NCI-H2081 (cell line): ENCODE measurements around the gene HOXB7.

Experiments
- DNase-seq, 2 experiments: peaks; one replicate each; lab custom pipeline; 2025; lab: John Stamatoyannopoulos, UW

HOXB7 gene

DNA sequence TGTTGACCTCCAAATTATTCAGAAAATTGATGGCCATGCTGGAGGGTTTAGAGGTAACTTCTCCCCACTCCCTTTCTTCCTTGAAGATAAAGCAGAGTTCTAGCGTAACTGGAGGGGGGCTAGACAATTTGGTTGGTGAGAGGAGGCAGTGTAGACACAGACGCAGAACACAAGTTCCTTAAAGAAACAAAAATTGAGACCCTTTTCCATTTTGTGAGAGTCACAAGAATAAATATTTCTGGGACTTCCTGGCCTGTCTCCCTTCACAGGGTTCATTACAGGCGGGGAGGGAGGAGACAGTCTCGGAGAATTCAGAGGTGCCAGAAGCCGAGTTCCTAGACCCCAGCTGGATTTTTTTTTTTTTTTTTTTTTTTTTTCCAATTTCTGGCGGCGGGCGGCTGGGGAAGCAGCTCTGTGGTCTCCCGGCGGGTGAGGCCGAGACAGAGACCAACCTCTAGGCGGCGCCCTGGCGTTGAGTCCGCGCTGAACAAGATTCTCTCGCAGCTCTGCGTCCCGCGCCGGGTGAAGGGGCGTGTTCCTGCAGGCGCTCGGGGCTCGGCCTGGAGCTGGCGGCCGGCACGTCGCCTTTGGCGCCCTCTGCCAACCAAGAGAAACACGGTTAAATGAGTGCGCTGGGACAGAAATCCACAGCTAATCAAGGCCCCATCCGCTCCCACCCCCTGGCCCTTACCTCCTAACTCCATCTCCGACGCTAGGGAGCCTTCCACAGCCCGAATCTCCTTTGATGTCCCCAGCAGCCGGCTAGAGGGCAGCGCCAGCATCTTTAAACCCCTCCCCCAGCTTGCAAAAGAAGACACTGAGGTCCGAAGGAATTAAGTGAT is 25.6 kb upstream of the HOXB7 start:
- DNase-seq, result peak; percentile 75 to 76

DNA sequence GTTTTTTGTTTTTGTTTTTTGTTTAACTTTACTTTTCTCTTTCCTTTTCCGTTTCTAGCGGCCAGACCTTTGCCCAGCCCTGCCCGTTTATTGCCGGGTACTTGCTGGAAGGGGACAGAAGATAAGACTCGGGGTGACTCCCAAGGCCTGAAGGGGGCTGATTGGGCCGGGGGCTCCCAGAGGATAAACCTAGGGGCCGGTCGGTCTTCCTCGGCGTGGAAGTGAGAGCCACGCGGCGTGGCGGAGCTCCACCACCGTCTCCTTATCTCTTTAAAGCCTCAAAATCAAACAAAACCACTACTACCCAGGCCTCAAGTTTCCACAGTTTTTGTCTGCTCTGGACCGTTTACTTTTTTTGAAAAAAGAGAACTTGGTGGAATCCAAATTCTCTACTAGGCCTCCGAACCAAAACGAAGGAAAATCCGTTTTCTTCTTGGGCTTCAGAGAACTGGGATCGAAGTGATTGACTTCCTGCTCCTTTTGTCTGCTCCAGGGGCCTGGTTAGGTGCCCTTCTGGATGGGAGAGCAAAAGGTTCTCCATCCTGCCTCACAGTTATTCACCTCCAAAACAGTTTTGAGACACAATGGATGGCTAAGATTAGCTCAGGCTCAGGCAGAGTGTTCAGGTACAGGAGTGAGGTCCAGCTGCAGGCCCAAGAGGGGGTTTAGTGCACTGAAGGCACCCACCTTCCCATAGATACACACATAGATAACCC is 23.8 kb upstream of the HOXB7 start:
- DNase-seq, result no peak

DNA sequence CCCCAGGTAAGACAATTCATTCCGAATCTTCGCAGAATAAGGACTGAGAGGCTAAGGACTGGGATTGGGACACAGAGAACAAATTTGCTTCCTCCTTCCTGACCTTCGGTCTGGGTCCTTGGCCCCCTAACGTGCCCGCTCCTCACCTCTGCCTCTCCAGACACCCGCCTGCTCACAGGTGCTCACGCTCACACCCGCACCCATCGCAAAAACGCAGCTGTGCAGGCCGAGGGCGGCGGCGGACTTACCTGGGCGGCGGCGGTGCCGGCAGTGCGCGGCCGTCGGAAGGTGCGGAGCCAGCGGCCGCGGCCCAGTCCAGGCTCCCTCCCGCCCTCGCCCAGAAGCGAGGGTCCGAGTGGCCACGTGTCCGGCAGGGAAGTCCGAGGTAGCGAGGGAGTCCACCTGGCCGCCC is 22.5 kb upstream of the HOXB7 start:
- no peak for DNase-seq

DNA sequence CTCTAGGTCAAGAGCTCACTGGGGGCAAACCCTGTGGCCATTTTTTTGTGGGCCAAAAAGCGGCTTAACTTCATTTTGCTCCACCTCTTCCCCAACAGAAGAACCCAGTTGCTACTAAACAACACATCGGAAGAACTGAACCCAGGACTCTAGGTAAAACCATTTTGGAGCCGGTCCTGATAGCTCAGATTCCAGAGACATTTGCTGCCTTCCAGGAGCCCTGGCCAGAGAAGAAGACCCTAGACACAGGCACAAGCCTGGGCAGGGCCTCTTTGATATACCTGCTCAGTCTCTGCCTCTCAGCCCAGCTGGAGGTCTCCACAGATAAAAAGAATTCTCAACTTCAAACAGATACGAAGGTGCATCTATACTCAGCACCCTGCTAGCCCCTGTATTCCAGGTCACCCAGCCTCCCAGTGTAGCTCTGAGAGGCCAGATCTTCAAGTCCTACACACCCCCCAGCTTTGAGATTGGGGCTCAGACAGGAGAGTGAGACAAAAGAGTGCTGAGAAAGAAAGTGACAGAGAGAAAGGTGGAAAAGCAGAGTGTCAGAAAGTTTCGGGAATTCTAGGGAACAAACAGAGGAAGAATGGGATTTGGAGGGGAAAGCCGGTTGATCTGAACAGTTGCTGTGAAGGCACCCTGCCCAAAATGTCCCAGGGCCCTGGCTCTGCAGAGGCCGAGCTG is 21.9 kb upstream of the HOXB7 start:
- DNase-seq, result no peak

DNA sequence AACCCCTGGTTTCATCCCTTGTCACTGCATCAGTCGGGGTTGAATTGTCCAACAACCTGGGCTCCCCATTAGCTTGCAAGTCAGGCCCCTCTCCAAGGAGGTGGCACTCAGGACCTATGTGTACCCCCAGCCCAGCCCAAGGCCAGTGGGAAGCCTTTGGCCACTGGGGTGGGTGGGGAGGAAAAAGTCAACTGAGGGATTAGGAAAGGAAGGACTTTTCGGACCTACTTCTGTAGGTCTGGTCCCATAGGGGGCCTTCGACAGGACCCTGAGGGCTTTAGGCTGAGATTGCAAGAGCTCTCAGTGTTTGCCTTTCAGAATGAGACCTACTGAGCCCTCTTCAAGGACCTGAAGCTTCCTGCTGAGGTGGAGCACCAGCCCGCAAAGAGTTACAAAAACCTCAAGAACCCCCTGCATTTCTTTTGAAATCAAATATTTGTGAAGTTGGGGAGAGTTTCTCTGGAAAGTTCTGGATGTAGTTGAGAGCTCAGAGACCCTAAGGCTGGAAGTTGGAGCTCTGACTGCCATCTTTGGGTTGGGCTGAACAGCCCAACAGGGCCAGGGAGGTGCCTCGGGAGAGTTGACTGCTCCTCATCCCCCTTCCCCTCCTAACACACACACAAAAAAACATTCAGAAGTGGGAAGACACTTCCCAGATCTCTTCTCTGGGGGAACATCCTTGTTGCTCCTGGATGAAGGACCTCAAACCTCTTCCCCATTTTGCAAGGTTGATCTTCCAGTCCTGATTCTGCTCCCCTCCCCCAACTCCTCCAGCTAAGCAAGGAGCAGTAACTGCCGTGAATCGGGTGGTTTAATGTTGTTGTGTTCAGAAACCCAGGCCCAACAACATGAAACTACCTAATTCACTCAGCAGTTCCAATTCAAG is 21.1 kb upstream of the HOXB7 start:
- DNase-seq, result no peak

DNA sequence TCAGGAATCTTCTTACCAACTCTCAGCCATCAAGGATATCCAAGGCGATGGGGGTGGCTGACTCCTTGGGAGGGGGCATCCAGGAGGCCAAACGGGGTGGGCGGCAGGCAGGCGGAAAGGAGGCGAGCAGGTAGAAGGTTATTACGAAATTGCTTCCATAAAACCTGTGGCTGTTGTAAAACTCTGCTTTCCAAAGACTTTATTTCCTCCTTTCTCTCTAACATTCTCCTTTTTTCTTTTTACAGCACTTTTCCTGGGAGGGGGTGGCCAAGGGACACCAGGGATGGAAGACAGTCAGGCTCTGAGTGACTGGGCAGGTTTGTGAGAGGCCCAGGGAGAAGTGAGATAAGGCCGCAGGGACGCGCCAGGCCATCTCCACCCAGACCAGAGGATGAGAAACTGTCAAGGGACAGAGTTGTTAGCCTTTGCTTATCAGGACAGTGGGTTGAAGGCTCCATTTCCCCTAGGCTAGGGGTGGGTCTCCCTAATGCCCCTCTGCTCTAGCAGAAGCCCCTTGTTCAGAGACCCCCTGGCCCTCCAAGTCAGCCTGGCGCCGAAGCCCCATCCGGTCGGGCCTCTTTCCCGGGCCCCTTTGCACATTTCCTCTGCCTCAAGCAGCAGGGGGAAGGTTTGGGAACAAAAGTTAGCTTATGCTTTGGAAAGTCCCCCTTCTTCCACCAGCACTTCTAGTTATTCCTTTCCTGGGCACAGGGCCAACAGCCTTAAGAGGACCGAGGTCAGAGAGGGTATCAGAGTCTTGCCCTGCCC is 20.3 kb upstream of the HOXB7 start:
- no peak for DNase-seq

DNA sequence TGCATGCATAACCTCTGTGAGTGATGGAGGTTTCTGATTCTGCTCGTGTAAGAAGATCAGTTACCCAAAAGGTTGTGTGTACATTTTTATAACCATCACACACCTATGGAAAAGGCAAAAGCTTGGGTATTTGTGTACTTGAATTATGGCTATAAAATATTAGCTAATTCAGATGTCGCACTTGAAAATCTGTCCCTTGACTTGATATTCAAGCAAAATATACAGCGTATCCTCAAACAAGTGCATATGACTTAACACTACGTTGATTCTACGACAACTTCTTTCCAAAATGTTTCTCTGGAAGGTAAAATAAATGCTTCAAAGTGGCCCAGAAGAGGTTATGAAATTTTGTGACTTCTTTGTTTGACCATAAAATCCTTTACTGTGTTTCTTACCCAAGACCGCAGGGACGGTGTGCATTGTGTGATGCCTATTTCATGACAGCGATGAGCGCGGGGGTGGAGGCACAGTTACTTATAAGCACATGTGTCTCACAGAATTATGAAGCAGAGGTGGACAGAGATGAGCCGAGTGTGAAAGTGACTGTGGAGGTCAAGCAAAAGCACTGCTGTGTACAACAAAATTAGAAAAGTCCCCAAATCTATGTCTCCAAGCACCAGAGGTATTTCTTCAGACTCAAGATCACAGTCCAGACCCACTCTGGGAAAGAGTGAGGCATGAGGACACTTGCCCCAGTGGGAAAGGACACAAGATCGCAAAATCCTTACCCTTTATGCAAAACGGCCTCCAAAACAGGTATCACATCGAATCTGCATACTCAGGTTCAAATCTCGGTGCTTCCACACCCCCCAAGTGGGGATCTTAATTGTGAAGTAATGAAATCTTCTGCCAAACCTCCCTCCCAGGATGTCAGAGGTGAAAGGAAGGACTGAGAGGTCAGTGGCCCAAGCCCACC is 19.4 kb upstream of the HOXB7 start:
- DNase-seq, result no peak

DNA sequence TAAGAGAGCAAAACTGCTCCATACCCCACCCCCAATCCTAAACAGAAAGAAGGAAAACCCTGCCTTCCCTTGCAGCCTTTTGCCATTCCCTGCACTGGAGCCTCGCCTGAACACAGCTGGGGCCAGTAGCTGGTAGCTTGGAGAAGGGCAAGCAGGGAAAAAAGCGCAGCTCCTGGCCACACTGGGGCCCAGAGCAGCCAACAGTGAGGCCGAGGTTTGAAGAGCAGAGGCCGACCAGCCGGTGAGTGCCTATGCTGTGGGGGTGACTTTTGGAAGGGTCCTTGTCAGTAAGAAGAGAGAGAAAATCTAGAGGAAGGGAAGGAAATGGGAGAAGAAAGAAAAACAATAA is 18.6 kb upstream of the HOXB7 start:
- DNase-seq, result no peak

DNA sequence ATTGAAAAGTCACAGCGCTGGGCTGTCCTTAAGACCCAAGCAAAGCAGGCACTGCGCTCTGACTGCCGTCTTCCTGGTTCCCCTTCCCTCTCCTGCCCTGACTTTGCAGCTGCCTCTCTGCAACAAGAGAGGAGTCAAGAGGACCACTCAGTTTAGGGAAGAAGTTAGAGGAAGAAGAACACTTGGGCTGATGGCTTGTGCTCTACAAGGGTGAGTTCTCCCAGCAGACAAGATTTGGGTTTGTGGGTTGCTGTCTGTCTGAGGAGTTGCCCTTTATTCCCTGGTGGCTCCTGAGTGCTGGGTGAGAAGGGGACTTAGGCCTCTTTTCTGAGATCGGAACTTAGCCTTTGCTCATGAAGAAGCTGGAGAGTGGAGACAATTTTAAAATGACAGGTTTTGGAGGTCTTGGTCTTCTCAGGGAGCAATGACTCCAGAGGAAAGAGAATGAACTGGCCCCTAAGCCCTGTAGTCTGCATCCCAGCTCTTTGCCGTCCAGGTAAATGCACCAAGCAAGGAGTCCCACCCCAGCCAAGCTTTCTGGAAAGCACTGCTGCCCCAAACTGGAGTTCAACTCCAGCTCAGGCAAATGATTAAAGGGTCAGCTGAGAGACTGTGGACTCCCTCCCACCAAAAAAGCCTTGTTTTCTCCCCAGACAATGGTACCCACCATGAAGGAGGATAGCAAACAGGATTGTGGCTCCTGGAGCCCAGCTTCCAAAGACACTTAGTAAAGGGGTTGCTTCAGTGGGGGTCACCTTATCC is 18.0 kb upstream of the HOXB7 start:
- no peak for DNase-seq

DNA sequence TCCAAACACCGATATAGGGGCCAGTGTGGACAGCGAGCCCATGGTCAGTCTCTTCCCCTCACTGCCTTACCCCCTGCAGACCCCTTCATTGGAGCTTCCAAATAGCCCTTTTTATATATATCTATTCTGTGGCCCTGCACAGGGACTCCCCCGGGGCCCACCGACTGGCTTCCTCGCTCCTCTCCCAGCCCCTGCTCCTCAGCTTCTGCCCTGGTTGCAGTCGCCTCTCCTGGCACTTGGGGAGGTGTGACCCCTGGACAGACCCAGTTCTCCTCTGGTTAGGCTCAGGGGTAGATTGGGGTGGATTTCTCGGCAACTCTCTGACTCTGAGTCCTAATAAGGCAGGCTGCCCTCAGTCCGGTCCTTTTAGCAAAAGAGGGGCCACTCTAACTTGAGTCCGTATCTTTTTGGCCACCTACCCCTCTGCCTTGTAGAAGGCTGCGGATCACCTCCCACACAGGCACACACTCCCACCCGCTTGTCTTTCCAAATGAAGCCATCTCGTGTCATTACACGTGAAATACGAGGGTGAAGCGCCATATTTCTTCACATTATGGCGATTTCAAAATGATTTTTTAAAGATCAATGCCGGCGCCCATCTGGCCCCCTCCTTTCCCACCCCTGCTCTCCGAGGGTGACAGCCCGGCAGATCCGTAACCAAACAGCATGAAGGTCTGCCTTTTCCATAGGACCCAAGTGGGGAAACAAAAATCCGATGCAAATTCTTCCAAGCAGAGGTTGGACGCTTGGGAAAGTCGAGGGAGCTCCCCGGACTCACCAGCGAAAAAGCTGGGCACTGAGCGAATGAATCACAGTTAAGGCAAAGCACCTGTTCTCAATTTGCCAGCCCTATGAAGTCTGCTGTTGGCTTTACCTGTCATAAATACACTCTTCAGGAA is 17.1 kb upstream of the HOXB7 start:
- no peak for DNase-seq

DNA sequence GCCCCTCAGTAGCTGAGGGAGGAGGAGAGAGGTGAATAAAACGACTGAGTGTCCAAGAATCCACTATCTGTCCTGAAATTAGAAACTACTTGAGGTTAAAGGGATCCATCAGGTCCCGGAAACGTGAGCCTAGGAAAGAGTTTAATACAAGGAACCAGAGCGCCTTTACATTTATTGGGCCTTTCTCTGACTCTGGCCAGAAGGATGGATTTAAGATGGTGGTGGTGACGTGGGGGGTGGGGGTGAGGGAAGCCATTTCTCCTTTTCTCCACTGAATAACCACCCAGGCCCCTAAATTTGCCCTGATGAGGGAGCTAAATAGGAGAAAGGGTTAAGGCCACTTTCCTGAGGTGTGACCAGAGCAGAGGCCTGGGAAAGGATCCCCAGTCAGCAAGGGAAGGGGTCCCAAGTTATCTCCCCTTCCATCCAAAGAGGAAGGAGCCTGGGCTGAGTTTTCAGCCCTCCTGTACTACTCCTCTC is 16.3 kb upstream of the HOXB7 start:
- DNase-seq, result no peak

DNA sequence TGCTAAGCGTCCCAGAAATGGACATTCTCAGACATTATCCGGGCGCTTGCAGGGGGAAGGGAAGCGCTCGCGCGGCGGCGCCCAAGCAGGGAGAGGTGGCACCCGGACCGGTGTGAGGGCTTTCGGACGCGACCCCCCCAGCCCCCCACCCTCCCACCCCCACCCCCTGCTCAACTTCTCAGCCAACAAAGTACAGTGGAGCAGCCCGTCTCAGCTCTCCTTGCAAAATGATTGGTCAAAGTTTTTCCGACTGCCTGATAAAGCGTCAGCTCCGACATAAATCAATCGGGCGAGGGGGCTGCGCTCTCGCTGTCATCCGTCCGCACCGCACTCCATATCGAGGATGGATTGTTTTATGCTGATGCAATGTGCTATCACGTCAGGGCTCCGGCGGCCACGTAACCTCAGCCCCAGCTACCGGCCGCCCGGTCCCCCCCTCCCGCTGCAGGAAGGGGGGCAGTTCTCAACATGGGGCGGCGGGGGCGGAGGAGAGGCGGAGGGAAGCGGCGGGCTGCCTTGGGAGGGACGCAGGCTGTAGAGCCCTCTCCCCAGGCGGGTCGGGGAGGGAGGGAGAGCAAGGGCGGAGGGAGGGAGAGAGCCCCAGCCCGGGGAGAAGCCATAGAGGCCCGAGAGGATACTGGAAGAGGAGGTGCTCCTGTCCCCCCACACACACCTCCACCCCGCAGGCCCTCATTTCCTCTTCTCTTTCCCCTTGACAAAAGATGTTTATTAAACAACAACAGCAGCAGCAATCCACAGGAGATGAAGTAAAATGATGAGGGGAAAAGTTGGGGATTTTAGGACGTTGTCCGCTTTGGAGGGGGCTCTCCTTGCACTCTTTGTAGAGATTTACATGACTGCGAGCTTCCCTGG is 15.7 kb upstream of the HOXB7 start, which contains the start of gene HOXB9:
Gene HOXB9, minus strand, starts transcription at position 114 of the 873 bp plus-strand sequence. Its CDS starts 89 bp downstream, at position 25.
- peak; percentile 54 to 65 for DNase-seq

DNA sequence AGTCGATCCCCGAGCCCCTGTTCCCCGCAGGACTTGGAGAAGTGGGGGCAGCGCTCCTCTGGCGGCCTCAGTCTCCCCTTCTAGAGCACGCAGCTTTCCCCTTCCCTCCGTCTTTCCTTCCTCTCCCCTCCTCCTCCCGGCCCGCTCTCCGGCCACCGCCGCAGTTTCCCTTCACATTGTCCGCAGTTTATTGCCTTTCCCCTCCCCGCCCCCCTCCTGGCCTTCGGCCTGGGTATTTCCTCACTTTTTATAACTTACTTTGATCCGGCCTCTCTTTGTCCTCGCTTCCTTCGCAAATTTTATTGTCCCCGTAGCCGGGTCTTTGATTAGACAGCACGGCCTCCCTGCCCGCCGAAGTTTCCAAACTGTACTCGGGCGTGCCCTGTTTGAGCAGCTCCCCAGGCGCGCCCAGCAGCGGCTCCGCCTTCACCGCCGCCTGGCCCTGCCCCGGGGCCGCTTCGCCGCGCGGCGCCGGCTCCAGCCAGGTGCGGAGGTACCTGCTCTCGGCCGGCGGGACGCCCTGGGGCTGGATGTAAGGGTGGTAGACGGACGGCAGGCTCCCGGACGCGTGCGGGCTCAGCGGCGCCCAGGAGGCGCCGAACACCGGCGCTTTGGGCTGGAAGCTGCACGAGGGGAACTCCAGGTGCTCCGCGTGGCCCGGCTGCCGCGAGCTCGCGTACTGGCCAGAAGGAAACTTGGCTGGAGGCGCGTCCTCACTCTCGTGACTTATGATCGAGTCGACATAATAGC is 14.9 kb upstream of the HOXB7 start:
- peak; percentile 56 to 75 for DNase-seq

DNA sequence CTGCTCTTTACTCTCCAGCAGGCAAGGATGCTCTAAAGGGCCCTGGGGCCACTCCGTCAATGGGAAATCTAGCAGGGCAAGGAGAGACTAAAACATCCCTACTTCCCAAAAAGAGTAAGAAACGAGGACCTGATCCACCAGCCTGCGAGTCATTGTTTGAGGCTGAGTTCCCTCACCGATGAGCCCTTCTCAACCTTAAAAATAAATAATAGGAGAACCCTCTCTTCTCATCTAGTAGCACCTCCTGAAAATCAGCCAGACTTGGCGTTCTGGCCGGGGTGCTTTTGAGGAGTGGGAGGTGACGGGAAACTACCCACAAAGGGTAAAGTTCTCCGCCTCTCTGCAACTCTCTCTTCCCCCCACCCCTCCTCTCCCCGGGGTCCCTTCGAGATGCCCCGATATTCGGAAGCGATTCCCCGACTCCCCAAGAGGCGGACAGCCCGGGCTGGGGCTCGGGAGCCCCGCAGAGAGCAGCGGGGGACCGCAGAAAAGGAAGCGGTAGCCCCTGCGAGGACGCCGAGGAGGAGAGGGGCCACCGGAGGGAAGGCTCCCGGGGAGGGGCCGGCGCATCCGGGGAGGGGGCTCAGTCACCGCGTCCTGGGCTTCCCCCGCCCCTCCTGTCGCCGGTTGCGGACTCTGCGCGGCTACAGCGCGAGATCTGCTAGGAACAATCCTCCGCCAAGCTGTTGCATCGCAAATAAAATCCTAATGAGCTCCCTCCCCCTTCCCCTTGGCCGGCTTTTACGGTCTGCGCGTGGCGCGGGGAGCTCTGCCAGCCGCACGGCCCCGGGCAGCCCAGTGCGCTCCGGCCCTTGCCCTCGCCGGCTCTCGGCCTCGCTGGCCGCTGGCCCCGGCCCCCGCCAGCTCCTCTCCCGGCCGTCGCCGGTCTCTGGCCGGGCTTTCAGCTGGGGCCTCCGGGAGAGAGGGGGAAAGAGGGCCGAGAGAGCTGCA is 14.0 kb upstream of the HOXB7 start:
- DNase-seq, result peak; percentile 52 to 59

DNA sequence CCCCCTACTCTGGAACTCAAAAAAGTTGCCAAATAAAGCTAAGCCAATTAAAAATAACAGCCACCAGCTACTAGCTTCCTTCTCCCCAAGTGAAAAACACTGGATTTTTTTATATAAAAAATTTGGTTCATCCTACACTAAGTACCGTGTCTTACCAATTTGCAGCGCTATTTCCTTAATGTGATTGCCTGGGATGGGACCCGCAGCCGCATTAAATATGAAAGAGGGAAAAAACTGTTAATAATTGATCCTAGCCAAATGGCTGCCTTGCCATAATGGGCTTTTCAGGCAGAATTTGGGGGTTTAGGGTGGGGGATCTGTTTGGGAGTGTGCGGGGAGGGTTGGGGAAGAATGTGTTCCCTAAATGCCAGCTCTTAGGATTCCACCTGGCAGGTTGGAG is 13.3 kb upstream of the HOXB7 start:
- no peak for DNase-seq
